HepG2 (cell line): ENCODE results near the gene EDNRB. TPM values are rescaled to one million over a fixed set of nuclear protein-coding genes. Genes with fewer than 3 reads are reported as not detected.
"Not testable (repeated sequence)": the region's sequence is repeated elsewhere in the genome, so short reads cannot be mapped to it uniquely, and the experiment has no call there.

Experiments
- ATAC-seq: fragments of 200-7000 bp; cut with Tn5 transposase; 3 replicates; pipeline ENCODE4 v1.9.1; 2020; ENCODE audit warnings: mild to moderate bottlenecking, moderate library complexity
- BruUV-seq: library from RNA; stranded (reverse); fragments of 400-500 nt; replicated peaks from 2 replicates; lab custom pipeline; 2021; lab: Mats Ljungman, UMichigan
- CTCF ChIA-PET: fragments of 300-600 bp; formaldehyde crosslinking; extraction: SDS; loops from one replicate; lab custom pipeline; 2021; ENCODE audit warnings: low total read pairs, inconsistent platforms, low intra/inter-chr PET ratio; lab: Yijun Ruan, JAX
- POLR2A ChIA-PET: fragments of 350-600 bp; sonication (Branson Sonifier 250); formaldehyde crosslinking; loops from one replicate; lab custom pipeline; 2020; ENCODE audit warnings: antibody characterized with exemption, inconsistent platforms; lab: Yijun Ruan, JAX
- DNase-seq: peaks from one replicate; pipeline ENCODE4 v3.0.0-alpha.2; 2015; ENCODE audit warnings: low spot score
- FAIRE-seq: peaks from 3 replicates; lab custom pipeline; 2011; peaks lifted over from hg19 to GRCh38; lab: Jason Lieb, UNC
- H2AFZ ChIP-seq: one replicate; pipeline ENCODE4 v1.6.1; 2011; ENCODE audit warnings: low read length, inconsistent platforms
- H3K27ac ChIP-seq: fragments of 300-600 bp; 3 replicates; pipeline ENCODE4 v1.8.0; 2011; ENCODE audit warnings: mixed run types, mild to moderate bottlenecking, mixed read lengths, low read length, inconsistent platforms; ENCODE audit not compliant: insufficient read depth; ENCODE audit errors: extremely low read length
- H3K27me3 ChIP-seq, 2 experiments: fragments of 200-600 bp in 1 of 2; 2 replicates in 1 of 2; 3 replicates in 1 of 2; pipeline versions ENCODE4 v1.6.0 to v1.8.0; 2011; ENCODE audit warnings: low read length in 2 of 2, mild to moderate bottlenecking in 2 of 2, moderate library complexity in 2 of 2, inconsistent platforms in 1 of 2; ENCODE audit not compliant: insufficient read depth in 2 of 2, control insufficient read depth in 1 of 2
- H3K36me3 ChIP-seq, 2 experiments: fragments of 200-600 bp in 1 of 2; replicated peaks in 1 of 2; 2 replicates in 1 of 2; 3 replicates in 1 of 2; pipeline versions ENCODE4 v1.5.1 to v1.8.0; 2011; ENCODE audit warnings: low read length in 2 of 2, inconsistent platforms in 1 of 2; ENCODE audit not compliant: insufficient read depth in 2 of 2, control insufficient read depth in 1 of 2
- H3K4me1 ChIP-seq: 2 replicates; pipeline ENCODE4 v1.5.1; 2012; ENCODE audit warnings: low read length, inconsistent platforms; ENCODE audit not compliant: insufficient read depth
- H3K4me2 ChIP-seq: 2 replicates; pipeline ENCODE4 v1.6.0; 2011; ENCODE audit warnings: low read depth, low read length, inconsistent platforms
- H3K4me3 ChIP-seq, 3 experiments: fragments of 200-600 bp in 1 of 3; sonication (generic), shearing (Covaris generic) in 1 of 3; replicated peaks in 1 of 3; 2 replicates each; pipeline ENCODE4 v1.5.1; 2011 to 2016; ENCODE audit warnings: low read length in 3 of 3, inconsistent platforms in 2 of 3, low read depth in 2 of 3, mild to moderate bottlenecking in 2 of 3, control low read depth in 1 of 3, mixed read lengths in 1 of 3; ENCODE audit not compliant: insufficient read depth in 1 of 3
- H3K79me2 ChIP-seq: one replicate; pipeline ENCODE4 v1.6.1; 2011; ENCODE audit warnings: low read length, inconsistent platforms; ENCODE audit not compliant: insufficient read depth
- H3K9ac ChIP-seq: 2 replicates; pipeline ENCODE4 v1.6.0; 2011; ENCODE audit warnings: mild to moderate bottlenecking, low read depth, low read length, inconsistent platforms; ENCODE audit not compliant: insufficient read depth
- H3K9me3 ChIP-seq: 2 replicates; pipeline ENCODE4 v1.5.1; 2012; ENCODE audit warnings: mild to moderate bottlenecking, low read length
- H4K20me1 ChIP-seq: 2 replicates; pipeline ENCODE4 v1.6.0; 2011; ENCODE audit warnings: inconsistent platforms, mild to moderate bottlenecking, low read length, moderate library complexity; ENCODE audit not compliant: insufficient read depth
- CBX2 ChIP-seq, 2 experiments: fragments of 200-600 bp in 1 of 2; sonication (generic); formaldehyde crosslinking in 1 of 2; IDR thresholded peaks; 2 replicates each; pipeline versions ENCODE4 v1.7.0 to v1.8.1; 2018 to 2022; ENCODE audit warnings: low read depth in 2 of 2, low read length in 1 of 2, mild to moderate bottlenecking in 1 of 2, missing genetic modification reagents in 1 of 2
- EEA1 ChIP-seq: sonication (generic); formaldehyde crosslinking; IDR thresholded peaks from 2 replicates; pipeline ENCODE4 v1.5.1; 2020; ENCODE audit warnings: mild to moderate bottlenecking, missing genetic modification reagents, borderline replicate concordance
- GABPA ChIP-seq, 2 experiments: IDR thresholded peaks; 2 replicates each; pipeline ENCODE4 v1.6.1; 2011 to 2016; ENCODE audit warnings: low read depth in 2 of 2, low read length in 1 of 2, missing biosample characterization in 1 of 2, missing genetic modification characterization in 1 of 2
- SP140L ChIP-seq: sonication (generic); formaldehyde crosslinking; IDR thresholded peaks from 2 replicates; pipeline ENCODE4 v1.4.0; 2020; ENCODE audit warnings: missing genetic modification reagents, borderline replicate concordance
- ZNF225 ChIP-seq: sonication (generic); formaldehyde crosslinking; IDR thresholded peaks from 2 replicates; pipeline ENCODE4 v1.4.0; 2020; ENCODE audit warnings: mild to moderate bottlenecking, missing genetic modification reagents
- ZNF292 ChIP-seq: sonication (generic); formaldehyde crosslinking; IDR thresholded peaks from 2 replicates; pipeline ENCODE4 v1.8.1; 2022; ENCODE audit warnings: mild to moderate bottlenecking, low read depth, missing genetic modification reagents, borderline replicate concordance
- ZNF3 ChIP-seq: IDR thresholded peaks from 2 replicates; pipeline ENCODE4 v1.7.0; 2017; ENCODE audit warnings: inconsistent platforms
- ZNF335 ChIP-seq: sonication (generic); formaldehyde crosslinking; IDR thresholded peaks from 2 replicates; pipeline ENCODE4 v1.4.0; 2020; ENCODE audit warnings: missing genetic modification reagents
- ZNF451 ChIP-seq: sonication (generic); formaldehyde crosslinking; IDR thresholded peaks from 2 replicates; pipeline ENCODE4 v1.5.0; 2020; ENCODE audit warnings: mild to moderate bottlenecking, missing genetic modification reagents
- WGBS: methylation state at CpG from one replicate; pipeline ENCODE4 v1.1.6; 2017; ENCODE audit warnings: low lambda C conversion rate; 5-methylcytosine and 5-hydroxymethylcytosine counted together
- in situ Hi-C: cut with HindIII; loops from 2 replicates; pipeline ENCODE4 v1.10.0; 2017; ENCODE audit warnings: low pct_unique_long_range_greater_than_20kb; ENCODE audit not compliant: extremely low pct_ligation_motif_present
- intact Hi-C: fragments of 100-400 bp; cut with micrococcal nuclease; formaldehyde crosslinking; loops from one replicate; pipeline ENCODE4 v1.10.0; 2022; ENCODE audit not compliant: unreplicated experiment
- polyA plus RNA-seq, 8 experiments: library from polyadenylated mRNA; depleted of rRNA in 3 of 8; stranded (reverse) in 7 of 8; unstranded in 1 of 8; fragments of >200 nt; fragmentation: Illumina TruSeq in 4 of 8; extraction: Trizol in 4 of 8; gene quantifications; 2 replicates each; pipeline versions ENCODE4 v1.2.1 to v1.2.3, GENCODE V29; 2011 to 2016; ENCODE audit warnings: low read depth in 4 of 8, missing spikeins in 1 of 8, mixed read lengths in 1 of 8; ENCODE audit not compliant: insufficient read depth in 1 of 8
- total RNA-seq, 5 experiments: library from RNA; depleted of rRNA; stranded (reverse); fragments of >200 nt; fragmentation: Illumina TruSeq; extraction: Trizol; gene quantifications; 2 replicates each; pipeline ENCODE4 v1.2.3, GENCODE V29; 2016; ENCODE audit warnings: low read depth in 1 of 5
- TF ChIP-seq, protein P1 (sequence below): sonication (generic); formaldehyde crosslinking; IDR thresholded peaks from 2 replicates; pipeline ENCODE4 v1.8.1; 2023; ENCODE audit warnings: missing genetic modification reagents, inconsistent platforms, borderline replicate concordance
- TF ChIP-seq, protein P2 (sequence below): sonication (generic); formaldehyde crosslinking; IDR thresholded peaks from 2 replicates; pipeline ENCODE4 v1.4.0; 2020; ENCODE audit warnings: missing genetic modification reagents
- TF ChIP-seq, protein P3 (sequence below): IDR thresholded peaks from 2 replicates; pipeline ENCODE4 v1.6.1; 2018; ENCODE audit warnings: missing genetic modification reagents, mild to moderate bottlenecking, missing compliant biosample characterization

Gene EDNRB
- total and polyA plus RNA-seq, 2 of the 13 experiments (the other 11 are each of a cell fraction or from before 2014, with no cell fraction given), result not detected

DNA sequence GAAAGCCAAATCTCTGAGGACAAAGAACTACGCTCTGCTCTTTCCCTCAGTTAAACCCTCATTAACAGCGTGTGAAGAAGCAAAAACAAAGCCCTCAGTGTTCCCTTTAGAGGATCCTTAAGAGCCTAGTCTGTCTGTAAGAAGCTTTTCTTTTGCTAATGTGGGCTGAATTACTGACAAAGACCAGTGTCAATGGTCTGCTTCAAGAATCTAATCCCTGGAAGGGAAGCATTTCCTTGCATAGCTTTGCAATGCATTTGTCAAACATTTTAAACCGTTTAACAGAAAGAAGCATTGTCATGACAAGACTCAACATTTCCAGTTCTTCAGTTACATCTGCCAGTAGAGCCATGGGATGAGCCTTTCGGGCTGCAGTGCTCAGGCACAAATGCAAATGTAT lies 64.9 kb downstream of the EDNRB start:
- intact Hi-C loops, result no loop called here
- in situ Hi-C loops, result no loop called here
- CTCF ChIA-PET, result no interaction called here

DNA sequence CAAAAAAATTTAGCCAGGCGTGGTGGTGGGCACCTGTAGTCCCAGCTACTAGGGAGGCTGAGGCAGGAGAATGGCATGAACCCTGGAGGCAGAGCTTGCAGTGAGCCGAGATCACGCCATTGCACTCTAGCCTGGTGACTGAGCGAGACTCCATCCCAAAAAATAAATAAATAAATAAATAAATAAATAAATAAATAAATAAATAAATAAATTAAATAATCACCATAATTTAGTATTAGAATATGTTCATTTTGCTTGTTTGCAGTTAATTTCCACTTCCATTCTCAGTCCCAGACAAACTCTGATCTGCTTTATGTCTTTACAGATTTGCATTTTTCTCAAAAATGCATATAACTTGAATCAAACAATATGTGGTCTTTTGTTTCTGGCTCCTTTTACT lies 70.6 kb downstream of the EDNRB start:
- H3K79me2 ChIP-seq, H3K36me3 ChIP-seq, CTCF ChIA-PET, H3K4me2 ChIP-seq, DNase-seq, H4K20me1 ChIP-seq, intact Hi-C loops, FAIRE-seq, BruUV-seq, H3K9ac ChIP-seq, H2AFZ ChIP-seq, H3K4me1 ChIP-seq, H3K4me3 ChIP-seq, POLR2A ChIA-PET, in situ Hi-C loops, H3K27me3 ChIP-seq, ATAC-seq, H3K27ac ChIP-seq: not testable (repeated sequence)
- H3K9me3 ChIP-seq, result peaks cover 23% of the 10 kb centered on the region
- WGBS, result 12% methylated on average over 4 of the region's 4 CpGs

More for the DNA sequence above, 64.9 kb downstream of the EDNRB start:
- no peaks in the 10 kb centered on the region for H4K20me1 ChIP-seq
- no peak overlapping the region for H3K4me2 ChIP-seq
- no peak overlapping the region for H2AFZ ChIP-seq
- TF ChIP-seq SP140L (CRISPR knock-in tag) (no peak), CBX2 (IDR thresholded peaks at IDR 0.05; ENCODE audit: low read depth, low read length) (no peak), CBX2 (CRISPR knock-in tag; IDR thresholded peaks at IDR 0.05; ENCODE audit: low read depth) (no peak), EEA1 (CRISPR knock-in tag) (no peak), GABPA (IDR thresholded peaks at IDR 0.05; ENCODE audit: low read depth, low read length) (no peak), GABPA (CRISPR knock-in tag; IDR thresholded peaks at IDR 0.05; ENCODE audit: low read depth) (no peak), ZNF3 (CRISPR knock-in tag) (no peak), ZNF335 (no peak), ZNF225 (CRISPR knock-in tag) (no peak), ZNF451 (CRISPR knock-in tag) (no peak), ZNF292 (CRISPR knock-in tag) (no peak)
- TF ChIP-seq, protein P1, sequence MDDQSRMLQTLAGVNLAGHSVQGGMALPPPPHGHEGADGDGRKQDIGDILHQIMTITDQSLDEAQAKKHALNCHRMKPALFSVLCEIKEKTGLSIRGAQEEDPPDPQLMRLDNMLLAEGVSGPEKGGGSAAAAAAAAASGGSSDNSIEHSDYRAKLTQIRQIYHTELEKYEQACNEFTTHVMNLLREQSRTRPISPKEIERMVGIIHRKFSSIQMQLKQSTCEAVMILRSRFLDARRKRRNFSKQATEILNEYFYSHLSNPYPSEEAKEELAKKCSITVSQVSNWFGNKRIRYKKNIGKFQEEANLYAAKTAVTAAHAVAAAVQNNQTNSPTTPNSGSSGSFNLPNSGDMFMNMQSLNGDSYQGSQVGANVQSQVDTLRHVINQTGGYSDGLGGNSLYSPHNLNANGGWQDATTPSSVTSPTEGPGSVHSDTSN (CRISPR knock-in tag), result no peak
- TF ChIP-seq, protein P2, sequence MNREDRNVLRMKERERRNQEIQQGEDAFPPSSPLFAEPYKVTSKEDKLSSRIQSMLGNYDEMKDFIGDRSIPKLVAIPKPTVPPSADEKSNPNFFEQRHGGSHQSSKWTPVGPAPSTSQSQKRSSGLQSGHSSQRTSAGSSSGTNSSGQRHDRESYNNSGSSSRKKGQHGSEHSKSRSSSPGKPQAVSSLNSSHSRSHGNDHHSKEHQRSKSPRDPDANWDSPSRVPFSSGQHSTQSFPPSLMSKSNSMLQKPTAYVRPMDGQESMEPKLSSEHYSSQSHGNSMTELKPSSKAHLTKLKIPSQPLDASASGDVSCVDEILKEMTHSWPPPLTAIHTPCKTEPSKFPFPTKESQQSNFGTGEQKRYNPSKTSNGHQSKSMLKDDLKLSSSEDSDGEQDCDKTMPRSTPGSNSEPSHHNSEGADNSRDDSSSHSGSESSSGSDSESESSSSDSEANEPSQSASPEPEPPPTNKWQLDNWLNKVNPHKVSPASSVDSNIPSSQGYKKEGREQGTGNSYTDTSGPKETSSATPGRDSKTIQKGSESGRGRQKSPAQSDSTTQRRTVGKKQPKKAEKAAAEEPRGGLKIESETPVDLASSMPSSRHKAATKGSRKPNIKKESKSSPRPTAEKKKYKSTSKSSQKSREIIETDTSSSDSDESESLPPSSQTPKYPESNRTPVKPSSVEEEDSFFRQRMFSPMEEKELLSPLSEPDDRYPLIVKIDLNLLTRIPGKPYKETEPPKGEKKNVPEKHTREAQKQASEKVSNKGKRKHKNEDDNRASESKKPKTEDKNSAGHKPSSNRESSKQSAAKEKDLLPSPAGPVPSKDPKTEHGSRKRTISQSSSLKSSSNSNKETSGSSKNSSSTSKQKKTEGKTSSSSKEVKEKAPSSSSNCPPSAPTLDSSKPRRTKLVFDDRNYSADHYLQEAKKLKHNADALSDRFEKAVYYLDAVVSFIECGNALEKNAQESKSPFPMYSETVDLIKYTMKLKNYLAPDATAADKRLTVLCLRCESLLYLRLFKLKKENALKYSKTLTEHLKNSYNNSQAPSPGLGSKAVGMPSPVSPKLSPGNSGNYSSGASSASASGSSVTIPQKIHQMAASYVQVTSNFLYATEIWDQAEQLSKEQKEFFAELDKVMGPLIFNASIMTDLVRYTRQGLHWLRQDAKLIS (CRISPR knock-in tag), result no peak
- TF ChIP-seq, protein P3, sequence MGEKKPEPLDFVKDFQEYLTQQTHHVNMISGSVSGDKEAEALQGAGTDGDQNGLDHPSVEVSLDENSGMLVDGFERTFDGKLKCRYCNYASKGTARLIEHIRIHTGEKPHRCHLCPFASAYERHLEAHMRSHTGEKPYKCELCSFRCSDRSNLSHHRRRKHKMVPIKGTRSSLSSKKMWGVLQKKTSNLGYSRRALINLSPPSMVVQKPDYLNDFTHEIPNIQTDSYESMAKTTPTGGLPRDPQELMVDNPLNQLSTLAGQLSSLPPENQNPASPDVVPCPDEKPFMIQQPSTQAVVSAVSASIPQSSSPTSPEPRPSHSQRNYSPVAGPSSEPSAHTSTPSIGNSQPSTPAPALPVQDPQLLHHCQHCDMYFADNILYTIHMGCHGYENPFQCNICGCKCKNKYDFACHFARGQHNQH (CRISPR knock-in tag), result no peak
- H3K27me3 ChIP-seq, result no peaks in the 10 kb centered on the region
- FAIRE-seq (no peak), ATAC-seq (no peak), DNase-seq (no peak)
- no peaks in the 10 kb centered on the region for H3K79me2 ChIP-seq
- H3K9ac ChIP-seq, result no peak overlapping the region
- H3K4me1 ChIP-seq, result no peaks in the 10 kb centered on the region
- H3K27ac ChIP-seq, result no peak overlapping the region
- BruUV-seq, result no TSS peak
- peaks cover 32% of the 10 kb centered on the region for H3K9me3 ChIP-seq
- POLR2A ChIA-PET, result no interaction called here
- 4% methylated on average over 4 of the region's 4 CpGs for WGBS
- H3K4me3 ChIP-seq, result no peak overlapping the region
- H3K36me3 ChIP-seq, result no peaks in the 10 kb centered on the region
